ENCODE results near the gene FBXW9.
"Not testable (repeated sequence)": the region's sequence is repeated elsewhere in the genome, so short reads cannot be mapped to it uniquely, and the experiment has no call there.

FBXW9 gene

DNA sequence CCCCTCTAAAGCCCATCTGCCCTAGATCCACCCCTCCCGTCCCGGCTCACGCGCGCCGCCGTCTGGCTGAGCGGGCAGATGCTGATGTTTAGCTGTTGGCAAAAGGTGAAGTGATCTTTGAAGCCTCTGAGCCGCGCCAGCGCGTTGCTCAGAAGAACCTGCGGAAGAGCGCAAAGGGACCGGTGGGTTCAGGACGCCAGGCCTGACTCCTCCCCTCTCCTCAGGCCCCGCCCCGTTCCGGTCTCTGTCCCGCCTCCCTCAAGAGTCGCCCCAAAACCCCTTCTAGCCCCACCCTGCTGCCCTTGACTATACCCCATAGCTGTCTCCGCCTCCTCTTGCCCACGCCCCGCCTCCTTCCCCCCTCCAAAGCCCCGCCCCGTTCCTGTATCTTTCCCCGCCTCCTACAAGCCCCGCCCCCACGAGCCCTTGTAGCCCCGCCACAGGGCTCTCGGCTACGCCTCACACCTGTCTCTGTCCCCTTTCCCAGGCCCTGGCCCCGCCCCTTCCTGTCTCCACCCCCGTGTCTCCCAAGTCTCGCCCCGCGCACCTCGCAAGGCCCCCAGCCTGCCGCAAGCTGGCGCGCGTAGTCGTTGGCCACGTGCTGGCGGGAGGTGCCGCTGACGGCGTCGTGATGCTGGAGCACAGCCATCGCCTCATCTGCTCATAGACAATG is 39.4 kb downstream of the FBXW9 start:
- no peak for DNase-seq (ENCODE audit: low read depth)

DNA sequence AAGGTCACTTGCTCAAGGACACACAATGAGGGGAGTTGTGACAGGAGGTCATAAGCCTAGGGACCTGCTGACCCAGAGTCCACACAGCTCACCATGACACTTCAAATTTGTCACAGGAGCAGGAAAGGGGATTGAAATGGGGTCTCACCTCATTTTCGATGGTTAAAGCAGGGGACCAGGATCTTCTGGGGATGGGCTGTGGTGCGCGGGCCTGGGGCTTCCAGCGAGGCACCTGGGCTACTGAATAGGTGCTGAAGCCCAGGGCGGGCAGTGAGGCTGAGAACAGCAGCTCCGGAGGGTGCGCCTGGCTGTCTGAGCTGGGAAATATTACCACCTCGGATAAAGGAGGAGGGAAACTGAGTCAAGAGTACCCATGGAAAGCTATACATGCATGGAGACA is 40.9 kb downstream of the FBXW9 start:
- no peak for DNase-seq (ENCODE audit: low read depth)

DNA sequence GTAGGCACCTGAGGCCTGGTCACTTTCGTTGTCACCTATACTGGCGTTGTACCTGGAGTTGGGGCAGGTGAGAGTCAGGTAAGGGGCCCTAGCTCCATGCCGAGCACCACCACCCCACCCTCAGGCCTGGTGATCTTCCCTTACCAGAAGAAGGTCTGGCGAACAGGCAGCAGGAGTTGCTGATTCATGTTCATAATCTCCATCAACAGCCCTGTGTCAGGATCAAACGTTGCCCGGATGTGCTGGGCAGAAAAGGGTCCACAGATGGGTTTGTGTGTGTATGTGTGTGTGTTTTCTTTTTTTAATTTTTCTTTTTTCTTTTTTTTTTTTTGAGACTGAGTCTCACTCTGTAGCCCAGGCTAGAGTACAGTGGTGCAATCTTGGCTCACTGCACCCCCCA is 44.2 kb downstream of the FBXW9 start:
- no peak for DNase-seq (ENCODE audit: low read depth)

- DNase-seq (ENCODE audit: low read depth) = no peak
These were observed 46.5 kb downstream of the FBXW9 start for GRCh38 chr19:12649941-12650340.

DNA sequence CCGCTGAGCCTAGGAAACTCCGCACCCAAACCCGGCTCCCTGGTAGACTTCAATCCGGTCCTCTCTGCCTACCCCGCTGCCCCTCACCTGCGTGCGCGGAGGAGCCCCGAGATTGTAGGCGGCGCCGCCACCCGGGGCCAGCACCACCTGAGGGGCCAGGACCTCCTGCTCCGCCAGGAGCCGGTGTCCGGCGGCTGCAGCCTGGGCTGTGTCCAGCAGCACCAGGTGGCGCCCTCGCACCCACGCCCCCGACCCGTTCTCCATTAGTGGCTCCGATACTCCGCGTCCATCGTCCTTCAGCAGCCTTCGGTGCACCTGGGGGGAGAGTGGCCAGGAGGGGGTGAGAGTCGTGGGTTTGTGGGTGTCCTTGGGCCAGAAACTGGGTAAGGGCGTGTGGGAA is 48.3 kb downstream of the FBXW9 start:
- no peak for DNase-seq (ENCODE audit: low read depth)

GRCh38 chr19:12647490-12648071 is 48.9 kb downstream of the FBXW9 start:
- no peak for DNase-seq (ENCODE audit: low read depth)

- DNase-seq (ENCODE audit: low read depth) = no peak
These were observed 49.4 kb downstream of the FBXW9 start for GRCh38 chr19:12647047-12647446.

DNA sequence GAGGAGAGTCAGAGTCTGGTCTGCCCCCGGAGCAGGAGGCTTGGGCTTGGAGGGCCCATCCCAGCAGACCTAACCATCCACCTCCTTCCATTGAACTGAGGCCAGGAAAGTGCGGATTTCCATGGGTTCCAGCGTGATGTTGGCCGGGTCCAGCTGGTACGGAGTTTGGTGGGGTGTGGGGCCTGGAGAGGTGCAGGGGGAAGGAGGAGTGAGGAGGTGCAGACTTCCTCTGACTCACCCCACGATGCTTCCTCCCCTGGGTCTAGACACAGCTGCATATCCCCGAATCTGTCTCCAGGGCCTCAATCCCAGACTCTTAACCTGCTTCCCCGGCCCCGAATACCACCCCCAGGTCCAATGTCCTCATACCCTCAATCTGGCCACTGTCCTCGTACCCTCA is 49.9 kb downstream of the FBXW9 start:
- no peak for DNase-seq (ENCODE audit: low read depth)

DNA sequence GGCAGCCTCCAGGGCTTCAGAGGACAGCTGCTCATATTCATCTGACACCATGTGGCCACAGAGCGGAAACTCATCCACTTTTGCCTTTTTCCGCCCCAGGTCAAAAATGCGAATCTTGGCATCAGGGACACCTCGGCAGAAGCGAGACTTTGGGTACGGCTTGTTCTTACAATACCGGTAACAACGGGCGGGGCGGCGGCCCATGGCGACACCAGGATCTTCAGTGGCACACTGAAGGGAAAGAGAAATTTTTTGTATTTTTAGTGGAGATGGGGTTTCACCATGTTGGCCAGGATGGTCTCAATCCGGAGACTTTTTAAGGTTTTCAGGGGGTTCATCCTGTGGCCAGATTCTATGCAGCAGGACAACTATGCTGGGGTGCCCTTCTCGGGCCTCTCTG is 52.7 kb downstream of the FBXW9 start:
- DNase-seq (ENCODE audit: low read depth) = not testable (repeated sequence)

GRCh38 chr19:12642506-12642905 is 53.9 kb downstream of the FBXW9 start:
- no peak for DNase-seq (ENCODE audit: low read depth)

- DNase-seq (ENCODE audit: low read depth) = no peak
These were observed 55.0 kb downstream of the FBXW9 start for GRCh38 chr19:12641456-12641855.

- DNase-seq (ENCODE audit: low read depth) = peak; percentile 58
These were observed 56.4 kb downstream of the FBXW9 start for GRCh38 chr19:12639901-12640613.

Measured in stimulated activated CD8-positive, alpha-beta memory T cell treated with anti-CD3 and anti-CD28 coated beads, Interleukin-15, amount 100 ng/mL, for 24 hours (primary cell).